Mesothelial cell of epicardium (in vitro differentiated cells): ENCODE data around the gene UBTFL1. TPM values are rescaled to one million over a fixed set of nuclear protein-coding genes. Genes with fewer than 3 reads are reported as not detected.

Source experiments
- DNase-seq, 2 experiments: peaks; one replicate each; pipeline ENCODE4 v3.0.0; 2021; ENCODE audit warnings: low spot score in 2 of 2; ENCODE audit not compliant: unreplicated experiment in 2 of 2
- H3K27ac Mint-ChIP-seq: 2 replicates; pipeline ENCODE4 v1.8.0; 2021; ENCODE audit warnings: mixed read lengths
- H3K27me3 Mint-ChIP-seq: 2 replicates; pipeline ENCODE4 v1.8.0; 2021; ENCODE audit warnings: low read depth, mixed read lengths
- H3K36me3 Mint-ChIP-seq: 2 replicates; pipeline ENCODE4 v1.8.0; 2021; ENCODE audit warnings: mixed read lengths
- H3K4me1 Mint-ChIP-seq: 2 replicates; pipeline ENCODE4 v1.8.0; 2021; ENCODE audit warnings: mixed read lengths
- H3K4me3 Mint-ChIP-seq: 2 replicates; pipeline ENCODE4 v1.8.0; 2021; ENCODE audit warnings: mild to moderate bottlenecking, moderate library complexity, mixed read lengths
- H3K9me3 Mint-ChIP-seq: 2 replicates; pipeline ENCODE4 v1.8.0; 2021; ENCODE audit warnings: mixed read lengths
- total RNA-seq: library from RNA; stranded (reverse); gene quantifications from 3 replicates; pipeline ENCODE4 v1.2.1, GENCODE V29; 2021
- TF ChIP-seq, protein P1 (sequence below): fragments of 200-600 bp; sonication (generic); IDR thresholded peaks from one replicate; pipeline ENCODE4 v1.5.0; 2021; ENCODE audit warnings: antibody characterized with exemption; ENCODE audit not compliant: unreplicated experiment

UBTFL1 gene
- total RNA-seq, 1 donor from 2014 or later: not detected

DNA sequence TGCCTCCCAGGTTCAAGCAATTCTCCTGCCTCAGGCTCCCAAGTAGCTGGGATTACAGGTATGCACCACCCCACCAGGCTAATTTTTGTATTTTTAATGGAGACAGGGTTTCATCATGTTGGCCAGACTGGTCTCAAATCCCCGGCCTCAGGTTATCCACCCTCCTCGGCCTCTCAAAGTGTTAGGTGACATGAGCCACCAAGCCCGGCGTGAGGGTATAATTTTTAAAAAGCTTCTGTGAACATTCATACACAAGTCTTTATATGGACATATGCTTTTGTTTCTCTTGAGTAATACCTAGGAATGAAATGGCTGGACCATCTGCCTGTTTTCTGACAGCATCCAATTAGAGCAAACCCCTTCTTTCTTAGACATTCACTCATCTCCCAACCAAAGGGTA is 34.4 kb downstream of the UBTFL1 start:
- Mint-ChIP-seq H3K27ac (no peak overlapping the region), H3K4me1 (peaks cover 24% of the 10 kb centered on the region), H3K4me3 (no peak overlapping the region), H3K36me3 (no peaks in the 10 kb centered on the region), H3K9me3 (no peaks in the 10 kb centered on the region), H3K27me3 (no peaks in the 10 kb centered on the region)
- TF ChIP-seq, protein P1, sequence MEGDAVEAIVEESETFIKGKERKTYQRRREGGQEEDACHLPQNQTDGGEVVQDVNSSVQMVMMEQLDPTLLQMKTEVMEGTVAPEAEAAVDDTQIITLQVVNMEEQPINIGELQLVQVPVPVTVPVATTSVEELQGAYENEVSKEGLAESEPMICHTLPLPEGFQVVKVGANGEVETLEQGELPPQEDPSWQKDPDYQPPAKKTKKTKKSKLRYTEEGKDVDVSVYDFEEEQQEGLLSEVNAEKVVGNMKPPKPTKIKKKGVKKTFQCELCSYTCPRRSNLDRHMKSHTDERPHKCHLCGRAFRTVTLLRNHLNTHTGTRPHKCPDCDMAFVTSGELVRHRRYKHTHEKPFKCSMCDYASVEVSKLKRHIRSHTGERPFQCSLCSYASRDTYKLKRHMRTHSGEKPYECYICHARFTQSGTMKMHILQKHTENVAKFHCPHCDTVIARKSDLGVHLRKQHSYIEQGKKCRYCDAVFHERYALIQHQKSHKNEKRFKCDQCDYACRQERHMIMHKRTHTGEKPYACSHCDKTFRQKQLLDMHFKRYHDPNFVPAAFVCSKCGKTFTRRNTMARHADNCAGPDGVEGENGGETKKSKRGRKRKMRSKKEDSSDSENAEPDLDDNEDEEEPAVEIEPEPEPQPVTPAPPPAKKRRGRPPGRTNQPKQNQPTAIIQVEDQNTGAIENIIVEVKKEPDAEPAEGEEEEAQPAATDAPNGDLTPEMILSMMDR: no peak
- no peak for DNase-seq

DNA sequence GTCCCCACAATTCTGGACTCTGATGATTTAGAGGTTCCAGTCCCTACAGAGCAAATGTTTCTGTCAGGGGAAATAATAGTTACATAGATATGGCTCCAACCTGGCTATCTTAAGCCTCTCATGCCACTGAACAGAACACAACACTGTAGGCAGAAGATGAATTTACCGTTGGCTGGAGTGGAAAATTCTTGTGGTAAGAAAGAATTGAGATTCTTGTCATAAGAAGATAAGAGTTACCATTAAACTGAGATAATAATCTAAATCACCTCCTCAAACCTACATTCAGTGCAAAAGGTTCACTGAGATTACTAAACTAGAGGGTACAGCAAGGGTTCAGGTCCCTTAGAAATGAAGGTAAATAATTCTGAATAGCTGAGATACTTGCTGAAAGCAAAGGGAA is 38.6 kb downstream of the UBTFL1 start:
- Mint-ChIP-seq H3K4me1 (peaks cover 31% of the 10 kb centered on the region), H3K9me3 (no peaks in the 10 kb centered on the region), H3K27me3 (no peaks in the 10 kb centered on the region), H3K36me3 (no peaks in the 10 kb centered on the region), H3K4me3 (no peak overlapping the region), H3K27ac (peak overlapping the region; percentile 72)
- DNase-seq: no peak
- TF ChIP-seq, protein P1: no peak

DNA sequence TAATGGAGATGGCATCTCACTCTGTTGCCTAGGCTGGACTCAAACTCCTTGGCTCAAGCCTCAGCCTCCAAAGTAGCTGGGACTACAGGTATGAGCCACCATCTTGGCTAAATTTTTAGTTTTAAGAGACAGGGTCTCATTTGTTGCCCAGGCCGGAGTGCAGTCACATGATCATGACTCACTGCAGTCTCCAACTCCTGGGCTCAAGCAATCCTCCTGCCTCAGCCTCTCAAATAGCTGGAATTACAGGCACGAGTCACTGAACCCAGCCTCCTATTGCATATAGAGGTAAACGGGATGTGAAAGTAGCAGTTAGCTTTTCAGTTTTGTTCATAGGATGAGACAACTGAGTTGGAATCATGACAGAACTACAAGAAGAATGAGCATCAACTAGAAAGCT is 39.2 kb downstream of the UBTFL1 start:
- TF ChIP-seq, protein P1: no peak
- Mint-ChIP-seq H3K27me3 (peaks cover 2% of the 10 kb centered on the region), H3K9me3 (peaks cover under 1% of the 10 kb centered on the region), H3K4me1 (peaks cover 31% of the 10 kb centered on the region), H3K27ac (no peak overlapping the region), H3K36me3 (no peaks in the 10 kb centered on the region), H3K4me3 (no peak overlapping the region)
- no peak for DNase-seq

DNA sequence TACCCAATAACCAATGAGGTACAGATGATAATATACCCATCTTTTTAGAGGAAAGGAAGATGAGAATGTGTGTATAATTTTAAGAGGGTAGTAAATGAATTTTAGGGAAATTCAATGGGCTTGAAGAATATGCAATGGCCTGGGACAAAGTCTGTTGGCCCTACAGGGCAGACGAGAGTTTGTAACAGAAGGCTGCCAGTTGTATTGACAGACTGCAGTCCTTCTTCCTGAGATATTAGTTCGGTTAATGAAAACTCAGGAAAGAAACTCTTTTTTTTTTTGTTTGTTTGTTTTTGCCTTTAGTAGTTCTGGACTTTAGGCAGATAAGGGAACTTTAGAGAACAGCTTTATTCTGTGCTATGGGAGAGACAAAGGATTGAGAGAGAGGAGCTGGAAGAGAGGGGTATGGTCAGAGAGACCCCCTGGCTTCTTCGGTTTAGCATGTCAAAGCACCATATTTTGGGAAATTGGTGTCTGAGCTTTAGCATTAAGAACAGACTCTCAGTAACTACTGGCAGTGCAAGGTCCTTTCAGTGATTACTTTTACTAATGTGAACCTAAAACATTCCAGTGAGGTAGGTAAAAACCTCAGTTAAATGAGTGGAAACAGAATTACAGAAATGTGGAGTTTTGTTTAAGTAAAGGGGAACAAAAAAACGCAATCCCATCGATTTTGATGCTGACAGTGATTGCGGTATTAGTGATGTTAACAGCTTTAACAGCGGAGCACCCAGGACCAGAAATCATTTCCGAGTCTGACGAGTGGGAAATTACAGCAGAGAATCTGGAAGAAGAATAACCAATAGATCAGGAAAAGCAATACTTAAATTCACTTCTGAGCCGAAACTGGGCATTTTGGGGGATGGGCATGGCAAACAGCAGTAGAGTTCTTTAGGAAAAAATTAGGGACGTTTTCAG is 48.1 kb downstream of the UBTFL1 start:
- DNase-seq: no peak
- peak overlapping the region; percentile 92 for H3K27ac Mint-ChIP-seq
- H3K4me1 Mint-ChIP-seq: peaks cover 29% of the 10 kb centered on the region
- peaks cover 2% of the 10 kb centered on the region for H3K27me3 Mint-ChIP-seq
- H3K4me3 Mint-ChIP-seq: peak overlapping the region; percentile 81
- H3K9me3 Mint-ChIP-seq: peaks cover 4% of the 10 kb centered on the region
- peaks cover 6% of the 10 kb centered on the region for H3K36me3 Mint-ChIP-seq
- TF ChIP-seq, protein P1: no peak

GRCh38 chr11:90134478-90135003 is 48.8 kb downstream of the UBTFL1 start, which contains the start of gene NAALAD2:
Gene NAALAD2 (plus strand): TSS chr11:90134663. CDS start chr11:90134759, 96 bp downstream.
- Mint-ChIP-seq H3K4me1 (peaks cover 29% of the 10 kb centered on the region), H3K36me3 (peaks cover 12% of the 10 kb centered on the region), H3K4me3 (peak within 1 kb of the TSS; percentile 81), H3K27ac (peak within 1 kb of the TSS; percentile 92), H3K9me3 (peaks cover 4% of the 10 kb centered on the region), H3K27me3 (peaks cover 2% of the 10 kb centered on the region)
- peak; percentile 23 to 56 for DNase-seq
- TF ChIP-seq, protein P1: no peak
